HCEC 1CT (cell line): ENCODE data around the gene HNRNPAB.
"Not testable (repeated sequence)": the region's sequence is repeated elsewhere in the genome, so short reads cannot be mapped to it uniquely, and the experiment has no call there.

ENCODE experiments used
- DNase-seq: peaks from one replicate; pipeline ENCODE4 v3.0.0-alpha.2; 2017

The HNRNPAB gene

GRCh38 chr5:178232124-178232919, 28.0 kb downstream of the HNRNPAB start, which contains the start of gene PHYKPL:
Gene PHYKPL, minus strand, starts transcription at chr5:178232802. Its CDS starts 252 bp downstream, at chr5:178232550.
- peak; percentile 61 for DNase-seq

- no peak for DNase-seq
These were observed 28.6 kb downstream of the HNRNPAB start for GRCh38 chr5:178232920-178233429.

GRCh38 chr5:178234121-178234749, 29.9 kb downstream of the HNRNPAB start:
- no peak for DNase-seq

- peak; percentile 39 for DNase-seq
These were observed 30.6 kb downstream of the HNRNPAB start for GRCh38 chr5:178234750-178235587.

GRCh38 chr5:178235588-178235974, 31.2 kb downstream of the HNRNPAB start:
- DNase-seq = no peak

- no peak for DNase-seq
These were observed 31.8 kb downstream of the HNRNPAB start for GRCh38 chr5:178236126-178236525.

GRCh38 chr5:178236679-178237078, 32.3 kb downstream of the HNRNPAB start:
- no peak for DNase-seq

- DNase-seq = no peak
These were observed 33.3 kb downstream of the HNRNPAB start for GRCh38 chr5:178237431-178238312.

GRCh38 chr5:178238313-178238635, 33.9 kb downstream of the HNRNPAB start:
- no peak for DNase-seq

- DNase-seq = no peak
These were observed 34.6 kb downstream of the HNRNPAB start for GRCh38 chr5:178238711-178239592.

GRCh38 chr5:178239626-178240301, 35.4 kb downstream of the HNRNPAB start:
- not testable (repeated sequence) for DNase-seq

- no peak for DNase-seq
These were observed 36.0 kb downstream of the HNRNPAB start for GRCh38 chr5:178240341-178240741.

GRCh38 chr5:178240766-178241165, 36.4 kb downstream of the HNRNPAB start:
- DNase-seq = no peak

GRCh38 chr5:178241231-178241663, 36.9 kb downstream of the HNRNPAB start:
- DNase-seq = no peak

GRCh38 chr5:178241688-178242231, 37.4 kb downstream of the HNRNPAB start:
- DNase-seq = no peak

- DNase-seq = no peak
These were observed 38.1 kb downstream of the HNRNPAB start for GRCh38 chr5:178242416-178242815.

GRCh38 chr5:178244576-178244975, 40.2 kb downstream of the HNRNPAB start:
- DNase-seq = peak; percentile 22

- no peak for DNase-seq
These were observed 41.1 kb downstream of the HNRNPAB start for GRCh38 chr5:178245389-178245788.

GRCh38 chr5:178246624-178247279, 42.4 kb downstream of the HNRNPAB start:
- DNase-seq = no peak
